Activated gamma-delta T cell treated with Interleukin-2 at 50 U/mL for 16 hours (primary cell): ENCODE results near the gene CLEC18B.
"Not testable (repeated sequence)": the region's sequence is repeated elsewhere in the genome, so short reads cannot be mapped to it uniquely, and the experiment has no call there.

Experiments used
- DNase-seq: peaks from one replicate; pipeline ENCODE4 v3.0.0-alpha.2; 2020

CLEC18B gene

DNA sequence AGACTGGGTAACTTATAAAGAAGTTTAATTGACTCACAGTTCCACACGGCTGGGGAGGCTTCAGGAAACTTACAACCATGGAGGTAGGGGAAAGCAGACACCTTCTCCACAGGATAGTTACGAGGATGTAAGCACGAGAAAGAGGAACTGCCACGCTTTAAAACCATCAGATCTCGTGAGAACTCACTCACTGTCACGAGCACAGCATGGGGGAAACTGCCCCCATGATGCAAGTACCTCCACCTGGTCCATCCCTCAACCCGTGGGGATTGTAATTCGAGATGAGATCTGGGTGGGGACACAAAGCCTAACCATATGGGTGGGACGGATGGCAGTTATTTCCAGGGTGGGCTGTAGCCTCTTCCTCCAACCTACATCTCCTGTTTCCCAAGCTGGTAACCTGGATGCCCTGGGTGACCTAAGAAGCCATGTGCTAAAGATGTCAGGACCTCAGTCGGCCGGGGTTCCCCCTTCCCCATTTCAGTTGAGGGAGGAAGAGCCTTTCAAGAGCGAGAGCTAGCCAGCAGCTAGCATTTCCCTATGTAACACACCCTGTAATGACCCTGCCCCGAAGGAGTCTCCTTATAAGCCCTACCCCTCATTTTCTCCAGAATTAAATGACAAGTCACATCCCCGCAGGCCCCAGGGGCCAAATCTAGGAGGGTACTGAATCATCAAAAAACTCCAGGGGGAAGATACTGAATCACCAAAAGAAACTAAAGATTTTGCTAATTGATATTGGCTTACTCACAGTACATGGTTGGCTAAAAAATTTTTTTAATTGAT is 16.9 kb downstream of the CLEC18B start:
- not testable (repeated sequence) for DNase-seq

DNA sequence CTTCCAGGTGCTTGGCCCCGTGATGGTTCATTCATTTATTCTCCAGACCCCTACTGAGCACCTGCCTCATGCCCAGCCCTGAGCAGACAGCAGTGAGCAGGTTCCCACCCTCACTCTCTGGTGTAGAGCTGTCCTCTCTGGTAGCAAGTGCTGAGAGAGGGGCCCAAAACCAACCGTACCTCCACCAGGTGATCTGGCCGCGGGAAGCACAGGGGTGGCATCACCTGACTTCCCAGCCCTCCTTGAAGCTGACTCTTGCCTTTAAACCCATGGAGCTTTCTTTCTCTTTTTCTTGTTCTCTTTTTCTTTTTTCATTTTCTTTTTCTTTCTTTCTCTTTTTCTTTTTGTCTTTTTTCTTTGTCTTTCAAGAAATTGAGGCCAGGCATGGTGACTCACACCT is 21.0 kb downstream of the CLEC18B start:
- not testable (repeated sequence) for DNase-seq

DNA sequence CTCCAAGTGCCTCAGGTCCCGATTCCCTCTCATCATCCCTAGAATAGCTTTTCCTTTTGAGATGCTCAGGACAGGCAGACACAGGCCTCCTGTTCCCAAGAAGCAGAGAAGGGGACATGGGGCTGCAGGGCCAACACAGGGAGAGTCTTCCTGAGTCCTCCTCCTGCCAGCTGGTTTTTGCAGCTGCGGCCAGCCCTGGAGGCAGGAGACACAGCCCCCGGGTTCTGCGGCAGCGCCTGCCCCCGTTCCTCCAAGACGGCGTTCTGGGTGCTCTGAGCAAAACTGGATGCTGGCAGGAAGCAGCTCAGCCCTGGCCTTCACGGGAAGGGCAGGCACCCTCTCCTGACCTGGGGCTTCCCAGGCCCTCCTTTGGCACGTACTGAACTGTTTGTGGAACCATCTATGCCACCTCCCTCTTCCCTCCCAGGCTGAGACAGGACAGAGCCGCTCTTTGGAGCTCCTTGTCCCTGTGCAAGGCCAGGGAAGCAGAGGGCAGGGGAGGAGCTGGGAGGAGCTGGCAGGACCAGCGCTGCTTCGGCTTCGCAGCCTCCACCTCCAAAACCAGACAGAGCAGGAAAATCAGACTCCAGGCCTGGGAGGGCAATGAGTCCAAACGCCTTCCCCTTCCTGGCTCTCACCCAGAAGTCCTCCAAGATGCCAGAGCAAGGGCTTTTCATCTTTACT is 22.9 kb downstream of the CLEC18B start:
- not testable (repeated sequence) for DNase-seq

DNA sequence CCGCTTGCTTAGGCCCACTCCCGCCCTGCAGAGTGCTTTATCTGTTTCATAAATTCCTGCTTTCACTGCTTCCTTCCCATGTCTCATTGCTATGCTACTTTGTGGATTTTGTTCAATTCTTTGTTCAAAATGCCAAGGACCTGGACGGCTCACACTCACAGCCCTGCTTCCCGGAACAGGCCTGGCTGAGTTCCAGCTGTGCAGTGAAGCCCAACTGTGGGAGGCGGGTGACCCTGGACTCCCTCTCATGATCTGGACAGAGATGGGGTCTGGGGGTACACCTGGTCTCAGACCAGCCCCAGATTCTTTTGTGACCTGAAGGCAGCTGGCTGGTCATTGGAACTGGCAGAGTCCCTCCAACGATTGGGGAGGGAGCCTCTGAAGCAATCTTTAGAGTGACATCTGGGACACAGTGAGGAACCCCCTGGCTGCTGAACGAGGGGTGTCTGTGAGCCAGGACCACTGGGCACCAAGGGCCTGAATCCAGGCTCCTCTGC is 24.7 kb downstream of the CLEC18B start:
- DNase-seq = not testable (repeated sequence)

DNA sequence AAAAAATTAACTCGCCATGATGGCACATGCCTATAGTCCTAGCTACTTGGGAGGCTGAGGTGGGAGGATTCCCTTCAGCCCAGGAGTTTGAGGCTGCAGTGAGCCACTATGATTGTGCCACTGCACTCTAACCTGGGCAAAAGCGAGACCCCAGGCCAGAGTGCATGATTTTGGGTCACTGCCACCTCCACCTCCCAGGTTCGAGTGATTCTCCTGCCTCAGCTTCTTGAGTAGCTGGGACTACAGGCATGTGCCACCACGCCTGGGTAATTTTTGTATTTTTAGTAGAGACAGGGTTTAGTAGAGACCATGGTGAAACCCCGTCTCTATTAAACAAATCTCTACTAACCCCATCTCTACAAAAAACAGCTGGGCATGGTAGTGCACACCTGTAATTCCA is 26.7 kb downstream of the CLEC18B start:
- not testable (repeated sequence) for DNase-seq

DNA sequence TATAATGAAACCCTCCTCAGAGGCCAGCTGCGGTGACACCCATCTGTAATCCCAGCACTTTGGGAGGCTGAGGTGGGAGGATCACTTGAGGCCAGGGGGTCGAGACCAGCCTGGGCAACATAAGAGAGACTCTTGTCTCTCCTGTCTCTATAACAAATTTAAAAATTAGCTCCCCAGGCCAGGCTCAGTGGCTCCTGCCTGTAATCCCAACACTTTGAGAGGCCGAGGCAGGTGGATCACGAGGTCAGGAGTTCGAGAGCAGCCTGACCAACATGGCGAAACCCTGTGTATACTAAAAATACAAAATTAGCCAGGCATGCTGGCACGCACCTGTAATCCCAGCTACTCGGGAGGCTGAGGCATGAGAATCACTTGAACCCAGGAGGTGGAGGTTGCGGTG is 27.1 kb downstream of the CLEC18B start:
- DNase-seq = not testable (repeated sequence)

DNA sequence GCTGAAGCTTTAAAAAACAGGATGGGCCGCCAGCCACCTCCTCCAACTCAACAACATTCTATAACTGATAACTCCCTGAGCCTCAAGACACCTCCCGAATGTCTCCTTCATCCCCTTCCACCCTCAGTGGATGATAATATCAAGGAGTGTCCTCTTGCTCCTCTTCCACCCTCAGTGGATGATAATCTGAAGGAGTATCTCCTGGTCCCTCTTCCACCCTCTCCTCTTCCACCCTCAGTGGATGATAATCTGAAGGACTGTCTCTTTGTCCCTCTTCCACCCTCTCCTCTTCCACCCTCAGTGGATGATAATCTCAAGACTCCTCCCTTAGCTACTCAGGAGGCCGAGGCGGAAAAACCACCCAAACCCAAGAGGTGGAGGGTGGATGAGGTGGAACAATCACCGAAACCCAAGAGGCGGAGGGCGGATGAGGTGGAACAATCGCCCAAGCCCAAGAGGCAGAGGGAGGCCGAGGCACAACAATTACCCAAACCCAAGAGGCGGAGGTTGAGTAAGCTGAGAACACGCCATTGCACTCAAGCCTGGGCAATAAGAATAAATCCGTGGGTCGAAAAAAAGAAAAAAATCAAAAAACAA is 29.7 kb downstream of the CLEC18B start:
- not testable (repeated sequence) for DNase-seq

DNA sequence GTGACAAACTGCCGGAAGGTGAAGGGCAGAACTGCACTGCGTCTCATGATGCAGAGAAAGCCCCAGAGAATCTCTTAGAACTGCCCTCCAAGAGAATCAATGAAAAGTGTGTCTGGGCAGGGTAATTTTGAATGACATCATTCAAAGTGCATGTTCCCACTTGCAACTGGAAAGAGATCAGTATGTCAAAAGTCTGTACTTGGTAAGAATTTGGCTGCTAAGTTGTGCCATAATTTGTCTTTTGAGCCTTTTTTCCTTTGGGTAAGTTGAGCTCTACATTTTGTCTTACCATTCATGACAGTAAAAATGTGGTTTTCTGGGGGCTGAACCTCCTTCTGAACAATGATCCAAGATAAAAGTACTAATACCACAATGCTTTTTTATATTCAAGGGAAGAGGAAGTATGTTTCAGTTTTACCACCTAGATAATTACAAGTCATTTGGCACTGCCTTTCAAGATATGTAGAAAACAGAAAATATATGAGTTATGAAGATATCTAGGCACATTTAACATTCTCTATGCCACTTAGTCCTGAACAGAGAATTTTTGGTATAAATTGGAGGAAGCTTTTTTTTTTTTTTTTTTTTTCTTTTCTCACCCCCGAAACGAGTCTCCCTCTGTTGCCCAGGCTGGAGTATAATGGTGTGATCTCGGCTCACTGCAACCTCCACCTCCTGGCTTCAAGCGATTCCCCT is 38.8 kb downstream of the CLEC18B start:
- DNase-seq = not testable (repeated sequence)

DNA sequence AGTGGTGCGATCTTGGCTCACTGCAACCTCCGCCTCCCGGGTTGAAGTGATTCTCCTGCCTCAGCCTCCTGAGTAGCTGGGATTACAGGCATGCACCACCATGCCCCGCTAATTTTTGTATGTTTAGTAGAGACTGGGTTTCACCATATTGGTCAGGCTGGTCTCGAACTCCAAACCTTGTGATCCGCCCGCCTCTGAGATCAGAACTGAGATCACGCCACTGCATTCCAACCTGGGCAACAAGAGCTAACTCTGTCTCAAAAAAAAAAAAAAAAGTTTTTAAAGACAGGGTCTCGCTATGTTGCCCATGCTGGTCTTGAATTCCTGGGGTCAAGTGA is 47.5 kb downstream of the CLEC18B start:
- DNase-seq = not testable (repeated sequence)

DNA sequence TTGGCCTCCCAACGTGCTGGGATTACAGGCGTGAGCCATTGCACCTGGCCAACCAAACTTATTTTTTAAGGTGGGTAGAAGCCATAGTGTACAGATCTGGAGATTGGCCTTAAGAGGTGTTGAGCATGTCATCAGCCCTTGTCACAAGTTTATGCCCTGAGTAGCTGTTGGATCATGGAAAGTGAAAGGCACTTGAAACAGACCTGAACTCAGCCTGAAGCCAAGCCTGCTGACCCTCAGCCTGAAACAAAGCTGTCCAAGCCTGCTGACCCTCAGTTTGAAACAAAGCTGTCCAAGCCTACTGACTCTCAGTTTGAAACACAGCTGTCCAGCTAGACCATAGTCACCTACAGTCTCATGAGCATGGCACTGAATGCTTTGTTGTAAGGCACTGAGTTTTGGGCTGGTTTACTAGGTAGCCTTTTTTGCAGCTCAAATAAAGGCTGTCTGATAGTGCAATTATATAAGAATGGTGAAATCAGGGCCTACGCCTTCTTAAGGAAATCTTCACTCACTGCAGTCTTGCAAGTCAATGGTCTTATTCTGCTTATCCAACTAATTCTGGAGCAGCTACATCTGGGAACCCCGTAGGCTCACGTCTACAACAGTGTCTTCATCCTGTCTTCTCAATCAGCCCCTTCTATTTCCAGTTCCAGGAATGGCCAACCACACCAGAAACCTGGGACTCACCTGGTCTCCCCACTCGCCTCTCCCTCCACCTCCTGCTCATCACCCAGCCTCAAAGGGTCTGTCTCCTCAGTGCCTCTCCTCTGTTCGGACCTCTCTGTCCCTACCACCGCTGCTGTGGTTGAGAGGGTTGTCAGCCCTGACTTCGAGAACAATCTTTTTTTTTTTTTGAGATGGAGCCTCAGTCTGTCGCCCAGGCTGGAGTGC is 48.1 kb downstream of the CLEC18B start:
- no peak for DNase-seq

DNA sequence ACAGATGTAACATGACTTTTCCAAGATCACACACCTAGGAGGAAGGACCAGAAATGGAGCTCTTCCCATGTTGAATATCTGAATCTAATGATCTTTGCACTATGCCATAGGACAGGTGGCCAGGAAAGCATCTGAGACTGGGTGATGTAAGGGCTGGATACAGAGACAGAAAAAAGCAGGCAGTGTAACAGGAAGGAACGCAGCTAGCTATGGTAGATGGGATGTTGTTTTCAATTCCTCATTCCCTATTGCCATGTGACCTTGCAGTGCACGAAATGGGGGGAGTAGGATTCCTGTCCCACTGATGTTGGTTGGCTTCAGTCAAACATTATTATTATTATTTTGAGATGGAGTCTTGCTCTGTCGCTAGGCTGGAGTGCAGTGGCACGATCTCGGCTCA is 48.9 kb downstream of the CLEC18B start:
- DNase-seq = no peak

DNA sequence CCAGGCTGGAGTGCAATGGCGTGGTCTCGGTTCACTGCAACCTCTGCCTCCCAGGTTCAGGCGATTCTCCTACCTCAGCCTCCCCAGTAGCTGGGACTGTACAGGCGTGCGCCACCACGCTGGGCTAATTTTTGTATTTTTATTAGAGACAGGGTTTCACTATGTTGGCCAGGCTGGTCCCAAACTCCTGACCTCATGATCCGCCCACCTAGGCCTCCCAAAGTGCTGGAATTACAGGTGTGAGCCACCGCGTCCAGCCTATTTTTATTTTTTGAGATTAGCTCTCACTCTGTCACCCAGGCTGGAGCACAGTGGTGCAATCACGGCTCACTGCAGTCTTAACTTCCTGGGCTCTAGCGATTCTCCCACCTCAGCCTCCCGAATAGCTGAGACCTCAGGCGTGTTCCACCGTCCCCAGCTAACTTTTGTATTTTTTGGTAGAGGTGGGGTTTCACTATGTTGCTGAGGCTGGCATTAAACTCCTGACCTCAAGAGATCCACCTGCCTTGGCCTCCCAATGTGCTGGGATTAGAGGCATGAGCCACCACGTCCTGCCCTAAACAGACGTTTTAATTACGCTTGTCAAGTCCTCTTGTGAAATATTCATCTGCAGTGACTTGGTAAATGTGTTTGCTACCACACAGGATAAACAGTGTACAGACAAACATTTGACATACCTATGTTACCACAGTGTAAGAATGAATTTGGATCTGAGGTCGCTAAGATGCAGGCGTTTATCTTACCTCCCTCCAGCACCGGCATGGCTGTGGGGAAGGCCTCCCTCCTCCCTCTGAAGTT is 50.7 kb downstream of the CLEC18B start:
- not testable (repeated sequence) for DNase-seq

DNA sequence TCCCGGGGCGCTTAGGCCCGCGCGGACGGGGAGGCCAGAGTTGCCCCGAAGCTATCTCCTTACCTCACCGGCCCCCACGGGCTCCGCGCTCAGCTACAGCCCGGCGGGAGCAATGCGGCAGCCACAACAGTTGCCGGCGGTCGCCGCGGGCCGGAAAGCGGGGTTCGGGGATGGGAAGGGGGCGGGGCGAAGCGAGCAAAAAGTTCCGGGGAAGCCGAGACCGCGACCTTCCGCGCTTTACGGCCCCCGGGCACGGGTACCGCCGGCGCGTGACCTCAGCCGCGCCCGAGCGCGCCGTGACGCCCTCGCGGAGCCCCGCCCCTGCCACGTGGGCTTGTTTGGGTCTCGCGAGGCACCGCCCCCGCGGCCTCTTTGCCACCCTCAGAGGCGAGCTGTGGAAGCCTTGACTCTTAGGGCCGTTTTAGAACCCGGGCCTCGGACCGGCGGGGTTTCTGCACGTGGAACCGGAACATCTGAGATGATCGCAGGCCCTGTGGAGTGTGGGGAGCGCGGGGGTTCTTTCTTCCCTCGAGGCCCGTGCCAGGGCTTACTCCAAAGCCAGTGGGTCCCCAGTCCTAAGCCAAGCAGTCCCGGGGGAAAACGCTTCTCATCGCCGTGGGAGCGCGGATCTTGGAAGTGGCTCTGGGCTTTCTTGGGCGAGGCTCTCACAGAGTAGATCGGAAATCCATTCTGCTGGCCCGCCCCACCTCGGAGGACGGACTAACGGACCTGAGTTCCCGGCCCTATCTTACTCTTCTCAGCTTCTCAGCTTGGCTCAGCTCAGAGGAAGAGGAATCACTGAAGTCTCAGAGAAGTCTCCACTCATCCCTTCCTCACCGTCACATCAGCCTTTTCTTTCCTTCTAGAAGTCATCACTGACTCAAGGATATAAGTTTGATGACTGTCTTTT is 53.0 kb downstream of the CLEC18B start:
- DNase-seq = peak; percentile 100

DNA sequence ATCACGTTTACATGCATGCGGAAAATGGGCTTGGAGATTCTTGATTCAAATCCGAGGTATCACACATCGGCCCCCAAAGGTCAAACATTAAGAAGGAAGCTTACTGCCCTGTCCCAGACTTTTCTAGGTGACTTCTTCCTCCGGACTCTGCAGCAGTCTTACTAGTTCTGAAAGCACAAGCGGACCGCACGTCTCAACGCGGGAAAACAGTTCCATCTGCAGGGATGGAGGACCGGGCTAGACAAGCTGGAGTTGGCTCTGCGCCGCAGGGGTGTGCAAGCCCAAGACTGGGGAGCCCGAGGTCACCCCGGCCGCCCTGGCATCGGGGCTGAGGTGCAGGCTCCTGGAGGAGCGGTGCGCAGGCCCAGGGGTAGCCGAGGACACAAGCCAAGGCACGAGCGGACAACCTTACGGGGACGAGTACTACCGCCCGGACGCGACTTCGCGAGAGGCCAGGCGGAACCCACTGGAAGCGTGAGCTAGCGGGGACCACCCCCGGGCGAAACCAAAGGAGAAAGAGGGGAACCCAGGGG is 53.7 kb downstream of the CLEC18B start:
- DNase-seq = peak; percentile 50

DNA sequence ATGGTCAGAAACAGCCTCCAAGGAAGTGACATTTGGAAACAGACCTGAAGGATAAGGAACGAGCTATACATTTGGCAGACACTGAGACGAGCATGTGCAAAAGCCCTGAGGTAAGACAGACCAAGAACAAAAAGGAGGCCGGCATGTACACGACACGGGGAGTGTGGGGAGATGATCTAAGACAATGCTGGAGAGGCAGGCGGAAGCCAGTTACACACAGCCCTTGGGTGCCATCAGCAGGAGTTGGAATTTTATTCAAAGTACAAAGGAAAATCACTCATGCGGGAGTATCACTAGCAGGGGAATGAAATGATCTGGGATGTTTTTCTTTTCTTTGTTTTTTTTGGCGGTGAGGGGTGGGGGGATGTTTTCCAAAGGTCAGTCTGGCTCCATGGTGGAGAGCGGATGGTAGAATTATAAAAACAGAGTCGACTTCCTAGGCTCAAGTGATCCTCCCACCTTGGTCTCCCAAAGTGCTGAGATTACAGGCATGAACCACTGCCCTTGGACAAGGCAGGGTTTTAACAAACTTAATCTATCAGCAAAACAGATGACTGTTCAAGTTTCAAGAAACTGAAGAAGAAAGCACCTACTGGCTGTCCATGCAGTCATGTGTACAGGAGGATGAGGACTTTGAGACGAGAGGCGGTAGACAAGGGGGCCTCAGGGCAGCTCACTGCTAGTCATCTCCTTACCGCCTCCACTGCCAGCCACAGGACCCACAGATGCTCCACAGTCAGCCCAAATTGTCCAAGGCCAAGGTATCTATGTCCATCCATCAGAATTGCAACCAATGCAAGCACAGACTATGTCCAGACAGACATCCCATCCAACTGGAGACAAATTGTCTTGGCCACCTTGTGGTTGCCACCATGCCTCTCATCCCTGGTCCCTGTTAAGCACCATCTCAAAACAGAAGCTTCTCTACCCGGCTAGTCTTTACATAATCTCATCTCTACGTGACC is 59.4 kb downstream of the CLEC18B start:
- DNase-seq = not testable (repeated sequence)
